Erythroblast (primary cell): ENCODE data around the gene NTN1.

ENCODE experiments used
- GATA1 ChIP-seq: IDR thresholded peaks from 2 replicates; pipeline ENCODE4 v1.6.1; 2011; ENCODE audit warnings: low read depth, mild to moderate bottlenecking, control low read depth, low read length, moderate library complexity
- POLR2A ChIP-seq: IDR thresholded peaks from 2 replicates; pipeline ENCODE4 v1.6.1; 2011; ENCODE audit warnings: mild to moderate bottlenecking, low read length

GRCh38 chr17:9095390-9095789, 74.1 kb downstream of the NTN1 start:
- TF ChIP-seq POLR2A (no peak), GATA1 (no peak)
